Fibroblast of lung (primary cell): ENCODE measurements around the gene ZBTB7C. TPM values are rescaled to one million over a fixed set of nuclear protein-coding genes. Genes with fewer than 3 reads are reported as not detected.

Experiments
- DNase-seq, 2 donors: peaks; one replicate each; pipeline versions ENCODE4 v3.0.0 to v3.0.0-alpha.2; 2010; ENCODE audit warnings: low read depth in 2 of 2
- H2AFZ ChIP-seq: 2 replicates; pipeline ENCODE4 v1.5.1; 2012; ENCODE audit warnings: low read length, control low read depth, inconsistent platforms
- H3K27ac ChIP-seq: 2 replicates; pipeline ENCODE4 v1.5.1; 2011; ENCODE audit warnings: low read length, control low read depth; ENCODE audit not compliant: insufficient read depth
- H3K27me3 ChIP-seq: 2 replicates; pipeline ENCODE4 v1.5.1; 2011; ENCODE audit warnings: mild to moderate bottlenecking, low read length; ENCODE audit not compliant: control insufficient read depth, insufficient read depth
- H3K36me3 ChIP-seq: 2 replicates; pipeline ENCODE4 v1.5.1; 2011; ENCODE audit warnings: low read length; ENCODE audit not compliant: control insufficient read depth, insufficient read depth
- H3K4me1 ChIP-seq: 2 replicates; pipeline ENCODE4 v1.5.1; 2011; ENCODE audit warnings: low read length; ENCODE audit not compliant: control insufficient read depth, insufficient read depth; ENCODE audit errors: extremely low read depth
- H3K4me2 ChIP-seq: 2 replicates; pipeline ENCODE4 v1.5.1; 2011; ENCODE audit warnings: low read length, control low read depth; ENCODE audit not compliant: insufficient read depth; ENCODE audit errors: extremely low read depth
- H3K4me3 ChIP-seq, 4 experiments: fragments of 200-600 bp in 1 of 4; sonication (generic) in 1 of 4; replicated peaks in 1 of 4; 2 replicates each; pipeline ENCODE4 v1.5.1; 2011 to 2016; ENCODE audit warnings: low read length in 4 of 4, low read depth in 3 of 4, mild to moderate bottlenecking in 3 of 4, control low read depth in 2 of 4, inconsistent platforms in 1 of 4, mixed read lengths in 1 of 4; ENCODE audit not compliant: insufficient read depth in 1 of 4; ENCODE audit errors: control extremely low read depth in 1 of 4
- H3K79me2 ChIP-seq: 2 replicates; pipeline ENCODE4 v1.5.1; 2012; ENCODE audit warnings: mild to moderate bottlenecking, low read length, inconsistent platforms; ENCODE audit not compliant: control insufficient read depth, insufficient read depth
- H3K9ac ChIP-seq: 2 replicates; pipeline ENCODE4 v1.5.1; 2011; ENCODE audit warnings: mild to moderate bottlenecking, low read length, control low read depth; ENCODE audit not compliant: insufficient read depth
- H3K9me3 ChIP-seq: 2 replicates; pipeline ENCODE4 v1.5.1; 2012; ENCODE audit warnings: low read depth, low read length; ENCODE audit not compliant: control insufficient read depth, insufficient read depth
- H4K20me1 ChIP-seq: 2 replicates; pipeline ENCODE4 v1.5.1; 2011; ENCODE audit warnings: low read length; ENCODE audit not compliant: control insufficient read depth, insufficient read depth; ENCODE audit errors: extremely low read depth
- CTCF ChIP-seq, 2 donors: IDR thresholded peaks in 1 of 2; conservative IDR thresholded peaks in 1 of 2; 1 replicate in 1 of 2; 2 replicates in 1 of 2; pipeline ENCODE4 v1.5.1; 2011 to 2012; ENCODE audit warnings: low read length in 2 of 2, control low read depth in 1 of 2, inconsistent platforms in 1 of 2, low read depth in 1 of 2, mild to moderate bottlenecking in 1 of 2
- EZH2 ChIP-seq: IDR thresholded peaks from 2 replicates; pipeline ENCODE4 v1.5.1; 2012; ENCODE audit warnings: low read length, control low read depth, mild to moderate bottlenecking; ENCODE audit errors: missing control alignments
- polyA plus RNA-seq, 2 donors: library from polyadenylated mRNA; depleted of rRNA in 1 of 2; stranded (reverse) in 1 of 2; unstranded in 1 of 2; fragments of >200 nt; gene quantifications; 2 replicates each; pipeline ENCODE4 v1.2.1, GENCODE V29; 2011 to 2012; ENCODE audit warnings: missing spikeins in 1 of 2
- total RNA-seq: library from RNA; depleted of rRNA; stranded (reverse); fragments of >200 nt; gene quantifications from 2 replicates; pipeline ENCODE4 v1.2.1, GENCODE V29; 2014

Gene ZBTB7C
- total and polyA plus RNA-seq, 2 donors (not counting 1 experiment from before 2014, with no cell fraction given) = 0.19 to 0.33 TPM

- no peaks in the 10 kb centered on the region for H3K36me3 ChIP-seq
- H3K27ac ChIP-seq = no peak overlapping the region
- H3K9me3 ChIP-seq = no peaks in the 10 kb centered on the region
- H3K4me3 ChIP-seq = no peak overlapping the region
- peaks cover 21% of the 10 kb centered on the region for H3K27me3 ChIP-seq
- H2AFZ ChIP-seq = no peak overlapping the region
- DNase-seq = no peak
- H3K79me2 ChIP-seq = no peaks in the 10 kb centered on the region
- no peak overlapping the region for H3K9ac ChIP-seq
- H3K4me1 ChIP-seq = no peaks in the 10 kb centered on the region
- H4K20me1 ChIP-seq = no peaks in the 10 kb centered on the region
- TF ChIP-seq EZH2 = no peak
- TF ChIP-seq CTCF (conservative IDR thresholded peaks at IDR 0.05 in 1 of 2, IDR thresholded peaks at IDR 0.05 in 1 of 2; ENCODE audit: low read depth in 1 of 2, low read length in 2 of 2) = no peak
- no peak overlapping the region for H3K4me2 ChIP-seq
Measured at GRCh38 chr18:48450685-48451084, 41.5 kb upstream of the ZBTB7C start.

GRCh38 chr18:48446582-48447225 lies 37.5 kb upstream of the ZBTB7C start:
- Histone ChIP-seq H4K20me1 (no peaks in the 10 kb centered on the region), H3K27me3 (peaks cover 35% of the 10 kb centered on the region), H3K4me3 (no peak overlapping the region), H3K79me2 (no peaks in the 10 kb centered on the region), H2AFZ (peak overlapping the region; percentile 71), H3K27ac (no peak overlapping the region), H3K4me1 (no peaks in the 10 kb centered on the region), H3K9ac (no peak overlapping the region), H3K36me3 (no peaks in the 10 kb centered on the region), H3K4me2 (peak overlapping the region; percentile 54), H3K9me3 (no peaks in the 10 kb centered on the region)
- peak; percentile 56 to 70 for DNase-seq
- TF ChIP-seq CTCF (conservative IDR thresholded peaks at IDR 0.05 in 1 of 2, IDR thresholded peaks at IDR 0.05 in 1 of 2; ENCODE audit: low read depth in 1 of 2, low read length in 2 of 2) = peak; percentile 89 to 95
- no peak for TF ChIP-seq EZH2

- no peak overlapping the region for H2AFZ ChIP-seq
- H3K4me1 ChIP-seq = no peaks in the 10 kb centered on the region
- H3K79me2 ChIP-seq = no peaks in the 10 kb centered on the region
- H3K36me3 ChIP-seq = no peaks in the 10 kb centered on the region
- no peak overlapping the region for H3K9ac ChIP-seq
- H3K9me3 ChIP-seq = no peaks in the 10 kb centered on the region
- no peak overlapping the region for H3K4me3 ChIP-seq
- no peak overlapping the region for H3K27ac ChIP-seq
- TF ChIP-seq CTCF (conservative IDR thresholded peaks at IDR 0.05 in 1 of 2, IDR thresholded peaks at IDR 0.05 in 1 of 2; ENCODE audit: low read depth in 1 of 2, low read length in 2 of 2) = peak; percentile 95 to 97
- no peak for TF ChIP-seq EZH2
- no peak overlapping the region for H3K4me2 ChIP-seq
- H3K27me3 ChIP-seq = peaks cover 46% of the 10 kb centered on the region
- peak; percentile 61 to 84 for DNase-seq
- no peaks in the 10 kb centered on the region for H4K20me1 ChIP-seq
Measured at GRCh38 chr18:48445540-48445939, 36.4 kb upstream of the ZBTB7C start.
